Lower lobe of right lung (tissue), 2 donors: ENCODE data around the gene AAGAB. TPM values are rescaled to one million over a fixed set of nuclear protein-coding genes. Genes with fewer than 3 reads are reported as not detected.
"Not testable (repeated sequence)": the region's sequence is repeated elsewhere in the genome, so short reads cannot be mapped to it uniquely, and the experiment has no call there.

Source experiments
- ATAC-seq, 2 donors: fragments of 200-7000 bp; cut with Tn5 transposase; one replicate each; pipeline ENCODE4 v1.9.1; 2020 to 2022; ENCODE audit warnings: mild to moderate bottlenecking in 2 of 2, moderate library complexity in 2 of 2
- DNase-seq: peaks from one replicate; pipeline ENCODE4 v3.0.0-alpha.2; 2020
- H3K27ac ChIP-seq: fragments of 200-600 bp; one replicate; pipeline ENCODE4 v1.8.0; 2022
- H3K27me3 ChIP-seq: fragments of 200-600 bp; one replicate; pipeline ENCODE4 v1.8.0; 2022; ENCODE audit warnings: low read depth
- H3K36me3 ChIP-seq: fragments of 200-600 bp; one replicate; pipeline ENCODE4 v1.8.0; 2022; ENCODE audit warnings: mild to moderate bottlenecking
- H3K4me1 ChIP-seq: fragments of 200-600 bp; one replicate; pipeline ENCODE4 v1.8.0; 2022
- H3K4me3 ChIP-seq: fragments of 200-600 bp; one replicate; pipeline ENCODE4 v1.8.0; 2022; ENCODE audit warnings: mild to moderate bottlenecking
- H3K9me3 ChIP-seq: fragments of 200-600 bp; one replicate; pipeline ENCODE4 v1.8.0; 2022
- intact Hi-C: fragments of 100-400 bp; cut with DNase I; formaldehyde crosslinking; loops from one replicate; pipeline ENCODE4 v1.11.0; 2022
- total RNA-seq: library from RNA; stranded (reverse); fragmentation: NEBNext Ultra II Directional; extraction: Animal tissue kit (Norgen Biotek cat#: 25700); gene quantifications from one replicate; pipeline ENCODE4 v1.2.1, GENCODE V29; 2021
- TF ChIP-seq, protein P1 (sequence below): fragments of 200-600 bp; IDR thresholded peaks from one replicate; pipeline ENCODE4 v1.8.0; 2022; ENCODE audit warnings: antibody characterized with exemption, mild to moderate bottlenecking
- donor health status: DM: no; HTN: yes; CAD: no; lungs with severe emphysema.

The AAGAB gene
- total RNA-seq, 1 donor from 2014 or later: 24.9 TPM

GRCh38 chr15:67296188-67296587 lies 41.7 kb upstream of the AAGAB start:
- ATAC-seq: no peak
- Histone ChIP-seq H3K27ac (no peak overlapping the region), H3K9me3 (no peaks in the 10 kb centered on the region), H3K4me3 (no peak overlapping the region), H3K36me3 (no peaks in the 10 kb centered on the region), H3K4me1 (no peaks in the 10 kb centered on the region), H3K27me3 (no peaks in the 10 kb centered on the region)
- TF ChIP-seq, protein P1, sequence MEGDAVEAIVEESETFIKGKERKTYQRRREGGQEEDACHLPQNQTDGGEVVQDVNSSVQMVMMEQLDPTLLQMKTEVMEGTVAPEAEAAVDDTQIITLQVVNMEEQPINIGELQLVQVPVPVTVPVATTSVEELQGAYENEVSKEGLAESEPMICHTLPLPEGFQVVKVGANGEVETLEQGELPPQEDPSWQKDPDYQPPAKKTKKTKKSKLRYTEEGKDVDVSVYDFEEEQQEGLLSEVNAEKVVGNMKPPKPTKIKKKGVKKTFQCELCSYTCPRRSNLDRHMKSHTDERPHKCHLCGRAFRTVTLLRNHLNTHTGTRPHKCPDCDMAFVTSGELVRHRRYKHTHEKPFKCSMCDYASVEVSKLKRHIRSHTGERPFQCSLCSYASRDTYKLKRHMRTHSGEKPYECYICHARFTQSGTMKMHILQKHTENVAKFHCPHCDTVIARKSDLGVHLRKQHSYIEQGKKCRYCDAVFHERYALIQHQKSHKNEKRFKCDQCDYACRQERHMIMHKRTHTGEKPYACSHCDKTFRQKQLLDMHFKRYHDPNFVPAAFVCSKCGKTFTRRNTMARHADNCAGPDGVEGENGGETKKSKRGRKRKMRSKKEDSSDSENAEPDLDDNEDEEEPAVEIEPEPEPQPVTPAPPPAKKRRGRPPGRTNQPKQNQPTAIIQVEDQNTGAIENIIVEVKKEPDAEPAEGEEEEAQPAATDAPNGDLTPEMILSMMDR: no peak
- intact Hi-C loops: no loop called here
- no peak for DNase-seq

DNA sequence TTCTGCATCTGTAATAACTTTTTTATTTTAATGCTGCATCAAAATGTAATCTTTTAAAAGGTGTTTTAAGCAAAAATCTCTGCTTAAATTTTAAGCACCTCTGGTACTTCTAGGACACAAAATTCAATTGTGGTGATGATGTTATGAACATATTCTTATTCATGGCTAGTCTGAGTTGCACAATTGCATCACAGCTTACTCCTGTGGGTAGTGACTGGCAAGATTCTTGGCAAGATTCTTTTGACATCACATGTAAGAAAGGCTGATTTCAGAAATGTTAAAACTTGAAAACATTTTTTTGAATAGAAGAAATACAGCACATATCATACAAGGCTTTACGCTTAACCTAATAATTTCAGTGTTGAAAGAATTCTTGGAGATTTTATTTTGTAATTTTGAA lies 35.9 kb upstream of the AAGAB start:
- DNase-seq: no peak
- ATAC-seq: no peak
- Histone ChIP-seq H3K9me3 (peaks cover 4% of the 10 kb centered on the region), H3K27ac (no peak overlapping the region), H3K4me3 (no peak overlapping the region), H3K4me1 (no peaks in the 10 kb centered on the region), H3K27me3 (no peaks in the 10 kb centered on the region), H3K36me3 (no peaks in the 10 kb centered on the region)
- TF ChIP-seq, protein P1: no peak
- intact Hi-C loops: no loop called here

GRCh38 chr15:67286400-67286799 lies 31.9 kb upstream of the AAGAB start:
- DNase-seq, H3K9me3 ChIP-seq, intact Hi-C loops: not testable (repeated sequence)

DNA sequence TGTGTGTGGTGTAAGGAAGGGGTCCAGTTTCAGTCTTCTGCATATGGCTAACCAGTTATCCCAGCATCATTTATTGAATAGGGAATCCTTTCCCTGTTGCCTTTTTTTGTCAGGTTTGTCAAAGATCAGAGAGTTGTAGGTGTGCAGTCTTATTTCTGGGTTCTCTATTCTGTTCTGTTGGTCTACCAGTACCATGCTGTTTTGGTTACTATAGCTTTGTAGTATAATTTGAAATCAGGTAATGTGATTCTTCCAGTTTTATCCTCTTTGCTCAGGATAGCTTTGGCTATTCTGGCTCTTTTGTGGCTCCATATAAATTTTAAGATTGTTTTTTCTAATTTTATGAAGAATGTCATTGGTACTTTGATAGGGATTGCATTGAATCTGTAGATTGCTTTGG lies 31.2 kb upstream of the AAGAB start:
- H3K36me3 ChIP-seq, H3K4me3 ChIP-seq, DNase-seq: not testable (repeated sequence)

More at GRCh38 chr15:67286400-67286799, 31.9 kb upstream of the AAGAB start:
- not testable (repeated sequence) for H3K27ac ChIP-seq, H3K27me3 ChIP-seq, ATAC-seq, H3K4me3 ChIP-seq, H3K36me3 ChIP-seq, H3K4me1 ChIP-seq

DNA sequence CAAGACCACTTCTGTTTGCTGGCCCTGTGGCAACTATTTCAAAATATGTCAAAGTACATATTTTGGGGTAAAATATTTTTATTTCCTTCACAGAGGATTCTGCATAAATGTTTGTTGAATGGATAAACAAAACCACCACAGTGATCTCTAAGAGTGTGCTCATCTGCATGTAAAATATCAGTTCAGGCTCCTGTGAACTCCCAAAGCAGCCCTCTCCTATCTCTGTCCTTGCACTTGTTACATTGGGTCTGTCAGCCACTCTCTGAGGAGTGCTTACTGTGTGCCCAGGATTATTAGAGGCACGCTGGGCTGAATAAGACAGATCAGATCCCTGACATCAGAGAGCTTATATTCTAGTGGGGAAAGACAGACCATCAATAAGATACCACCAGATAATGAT lies 27.3 kb upstream of the AAGAB start:
- DNase-seq (no peak), ATAC-seq (no peak)
- Histone ChIP-seq H3K27me3 (no peaks in the 10 kb centered on the region), H3K27ac (no peak overlapping the region), H3K9me3 (peaks cover 4% of the 10 kb centered on the region), H3K4me1 (no peaks in the 10 kb centered on the region), H3K36me3 (no peaks in the 10 kb centered on the region), H3K4me3 (no peak overlapping the region)
- TF ChIP-seq, protein P1: no peak
- intact Hi-C loops: no loop called here

More for the DNA sequence above, 31.2 kb upstream of the AAGAB start:
- intact Hi-C loops, H3K9me3 ChIP-seq, H3K27ac ChIP-seq, H3K4me1 ChIP-seq, H3K27me3 ChIP-seq, ATAC-seq: not testable (repeated sequence)

GRCh38 chr15:67280217-67280616 lies 25.8 kb upstream of the AAGAB start:
- Histone ChIP-seq H3K9me3 (no peaks in the 10 kb centered on the region), H3K36me3 (no peaks in the 10 kb centered on the region), H3K4me1 (no peaks in the 10 kb centered on the region), H3K27me3 (no peaks in the 10 kb centered on the region), H3K27ac (no peak overlapping the region), H3K4me3 (no peak overlapping the region)
- DNase-seq (no peak), ATAC-seq (no peak)
- TF ChIP-seq, protein P1: no peak
- intact Hi-C loops: no loop called here

DNA sequence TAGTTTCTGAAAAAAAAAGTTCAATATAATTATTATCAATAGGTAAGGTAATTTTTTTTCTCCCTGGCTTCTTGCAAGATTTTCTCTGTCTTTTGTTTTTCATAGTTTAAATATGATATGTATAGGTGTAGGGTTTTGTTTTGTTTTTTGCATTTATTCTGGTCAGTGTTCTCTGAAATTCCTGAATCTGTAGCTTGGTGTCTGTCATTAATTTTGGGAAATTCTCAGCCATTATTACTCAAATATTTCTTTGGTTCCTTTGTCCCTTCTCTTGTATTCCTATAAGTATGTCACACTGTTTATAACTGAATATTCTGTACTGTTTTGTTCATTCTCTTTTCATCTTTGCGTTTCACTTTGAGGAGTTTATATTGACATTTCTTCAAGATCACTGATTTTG lies 22.2 kb upstream of the AAGAB start:
- no peak for DNase-seq
- intact Hi-C loops: no loop called here
- H3K4me3 ChIP-seq: no peak overlapping the region

More for the DNA sequence above, 22.2 kb upstream of the AAGAB start:
- ATAC-seq: no peak
- H3K36me3 ChIP-seq: no peaks in the 10 kb centered on the region
- H3K4me1 ChIP-seq: no peaks in the 10 kb centered on the region
- no peaks in the 10 kb centered on the region for H3K27me3 ChIP-seq
- TF ChIP-seq, protein P1: no peak
- H3K9me3 ChIP-seq: peaks cover 5% of the 10 kb centered on the region
- H3K27ac ChIP-seq: no peak overlapping the region
